Measurements from ENCODE around the gene NUDT21. TPM values are rescaled to one million over a fixed set of nuclear protein-coding genes. Genes with fewer than 3 reads are reported as not detected.

The NUDT21 gene
- total and polyA plus RNA-seq, 2 of the 8 experiments (the other 6 are each of a cell fraction or from before 2014, with no cell fraction given), result 78.1 to 277 TPM

DNA sequence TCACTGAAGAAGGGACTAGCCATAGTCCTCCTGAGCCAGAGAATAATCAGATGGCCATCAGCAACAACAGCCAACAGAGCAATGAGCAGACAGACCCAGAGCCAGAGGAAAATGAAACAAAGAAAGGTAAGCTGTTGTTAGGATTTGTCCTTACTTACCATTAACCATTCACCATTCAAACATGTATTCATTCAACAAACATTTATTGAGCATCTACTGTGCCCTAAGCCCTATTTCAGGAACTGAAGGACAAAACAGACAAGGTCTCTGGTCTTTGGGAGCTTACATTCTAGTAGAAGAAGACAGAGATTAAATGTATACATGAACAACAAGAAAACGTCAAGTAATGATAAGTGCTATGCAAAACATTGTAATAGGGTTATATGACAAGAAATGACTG lies 19.5 kb upstream of the NUDT21 start (continued):
- TF ChIP-seq, protein P1, sequence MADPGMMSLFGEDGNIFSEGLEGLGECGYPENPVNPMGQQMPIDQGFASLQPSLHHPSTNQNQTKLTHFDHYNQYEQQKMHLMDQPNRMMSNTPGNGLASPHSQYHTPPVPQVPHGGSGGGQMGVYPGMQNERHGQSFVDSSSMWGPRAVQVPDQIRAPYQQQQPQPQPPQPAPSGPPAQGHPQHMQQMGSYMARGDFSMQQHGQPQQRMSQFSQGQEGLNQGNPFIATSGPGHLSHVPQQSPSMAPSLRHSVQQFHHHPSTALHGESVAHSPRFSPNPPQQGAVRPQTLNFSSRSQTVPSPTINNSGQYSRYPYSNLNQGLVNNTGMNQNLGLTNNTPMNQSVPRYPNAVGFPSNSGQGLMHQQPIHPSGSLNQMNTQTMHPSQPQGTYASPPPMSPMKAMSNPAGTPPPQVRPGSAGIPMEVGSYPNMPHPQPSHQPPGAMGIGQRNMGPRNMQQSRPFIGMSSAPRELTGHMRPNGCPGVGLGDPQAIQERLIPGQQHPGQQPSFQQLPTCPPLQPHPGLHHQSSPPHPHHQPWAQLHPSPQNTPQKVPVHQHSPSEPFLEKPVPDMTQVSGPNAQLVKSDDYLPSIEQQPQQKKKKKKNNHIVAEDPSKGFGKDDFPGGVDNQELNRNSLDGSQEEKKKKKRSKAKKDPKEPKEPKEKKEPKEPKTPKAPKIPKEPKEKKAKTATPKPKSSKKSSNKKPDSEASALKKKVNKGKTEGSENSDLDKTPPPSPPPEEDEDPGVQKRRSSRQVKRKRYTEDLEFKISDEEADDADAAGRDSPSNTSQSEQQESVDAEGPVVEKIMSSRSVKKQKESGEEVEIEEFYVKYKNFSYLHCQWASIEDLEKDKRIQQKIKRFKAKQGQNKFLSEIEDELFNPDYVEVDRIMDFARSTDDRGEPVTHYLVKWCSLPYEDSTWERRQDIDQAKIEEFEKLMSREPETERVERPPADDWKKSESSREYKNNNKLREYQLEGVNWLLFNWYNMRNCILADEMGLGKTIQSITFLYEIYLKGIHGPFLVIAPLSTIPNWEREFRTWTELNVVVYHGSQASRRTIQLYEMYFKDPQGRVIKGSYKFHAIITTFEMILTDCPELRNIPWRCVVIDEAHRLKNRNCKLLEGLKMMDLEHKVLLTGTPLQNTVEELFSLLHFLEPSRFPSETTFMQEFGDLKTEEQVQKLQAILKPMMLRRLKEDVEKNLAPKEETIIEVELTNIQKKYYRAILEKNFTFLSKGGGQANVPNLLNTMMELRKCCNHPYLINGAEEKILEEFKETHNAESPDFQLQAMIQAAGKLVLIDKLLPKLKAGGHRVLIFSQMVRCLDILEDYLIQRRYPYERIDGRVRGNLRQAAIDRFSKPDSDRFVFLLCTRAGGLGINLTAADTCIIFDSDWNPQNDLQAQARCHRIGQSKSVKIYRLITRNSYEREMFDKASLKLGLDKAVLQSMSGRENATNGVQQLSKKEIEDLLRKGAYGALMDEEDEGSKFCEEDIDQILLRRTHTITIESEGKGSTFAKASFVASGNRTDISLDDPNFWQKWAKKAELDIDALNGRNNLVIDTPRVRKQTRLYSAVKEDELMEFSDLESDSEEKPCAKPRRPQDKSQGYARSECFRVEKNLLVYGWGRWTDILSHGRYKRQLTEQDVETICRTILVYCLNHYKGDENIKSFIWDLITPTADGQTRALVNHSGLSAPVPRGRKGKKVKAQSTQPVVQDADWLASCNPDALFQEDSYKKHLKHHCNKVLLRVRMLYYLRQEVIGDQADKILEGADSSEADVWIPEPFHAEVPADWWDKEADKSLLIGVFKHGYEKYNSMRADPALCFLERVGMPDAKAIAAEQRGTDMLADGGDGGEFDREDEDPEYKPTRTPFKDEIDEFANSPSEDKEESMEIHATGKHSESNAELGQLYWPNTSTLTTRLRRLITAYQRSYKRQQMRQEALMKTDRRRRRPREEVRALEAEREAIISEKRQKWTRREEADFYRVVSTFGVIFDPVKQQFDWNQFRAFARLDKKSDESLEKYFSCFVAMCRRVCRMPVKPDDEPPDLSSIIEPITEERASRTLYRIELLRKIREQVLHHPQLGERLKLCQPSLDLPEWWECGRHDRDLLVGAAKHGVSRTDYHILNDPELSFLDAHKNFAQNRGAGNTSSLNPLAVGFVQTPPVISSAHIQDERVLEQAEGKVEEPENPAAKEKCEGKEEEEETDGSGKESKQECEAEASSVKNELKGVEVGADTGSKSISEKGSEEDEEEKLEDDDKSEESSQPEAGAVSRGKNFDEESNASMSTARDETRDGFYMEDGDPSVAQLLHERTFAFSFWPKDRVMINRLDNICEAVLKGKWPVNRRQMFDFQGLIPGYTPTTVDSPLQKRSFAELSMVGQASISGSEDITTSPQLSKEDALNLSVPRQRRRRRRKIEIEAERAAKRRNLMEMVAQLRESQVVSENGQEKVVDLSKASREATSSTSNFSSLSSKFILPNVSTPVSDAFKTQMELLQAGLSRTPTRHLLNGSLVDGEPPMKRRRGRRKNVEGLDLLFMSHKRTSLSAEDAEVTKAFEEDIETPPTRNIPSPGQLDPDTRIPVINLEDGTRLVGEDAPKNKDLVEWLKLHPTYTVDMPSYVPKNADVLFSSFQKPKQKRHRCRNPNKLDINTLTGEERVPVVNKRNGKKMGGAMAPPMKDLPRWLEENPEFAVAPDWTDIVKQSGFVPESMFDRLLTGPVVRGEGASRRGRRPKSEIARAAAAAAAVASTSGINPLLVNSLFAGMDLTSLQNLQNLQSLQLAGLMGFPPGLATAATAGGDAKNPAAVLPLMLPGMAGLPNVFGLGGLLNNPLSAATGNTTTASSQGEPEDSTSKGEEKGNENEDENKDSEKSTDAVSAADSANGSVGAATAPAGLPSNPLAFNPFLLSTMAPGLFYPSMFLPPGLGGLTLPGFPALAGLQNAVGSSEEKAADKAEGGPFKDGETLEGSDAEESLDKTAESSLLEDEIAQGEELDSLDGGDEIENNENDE (IDR thresholded peaks at IDR 0.05; ENCODE audit: insufficient replicate concordance, low read length), result no peak
- TF ChIP-seq SIRT6 (IDR thresholded peaks at IDR 0.05; ENCODE audit: low read length) (no peak), BRCA1 (IDR thresholded peaks at IDR 0.05; ENCODE audit: low read depth, low read length) (no peak), EZH2 (IDR thresholded peaks at IDR 0.05; ENCODE audit: low read depth, low read length, severe bottlenecking) (no peak)

Data from H1 (cell line).